ENCODE data around the gene CDYL. TPM values are rescaled to one million over a fixed set of nuclear protein-coding genes. Genes with fewer than 3 reads are reported as not detected.

The CDYL gene
- total RNA-seq, 3 donors from 2014 or later (not counting 1 experiment from before 2014, with no cell fraction given) = 81.3 to 101 (median 83.8) TPM

GRCh38 chr6:4858194-4859015 is 82.2 kb downstream of the CDYL start:
- WGBS (ENCODE audit: insufficient coverage) = 96% methylated on average over 6 of the region's 8 CpGs
- TF ChIP-seq CTCF (IDR thresholded peaks at IDR 0.05) = no peak
- H3K4me3 Mint-ChIP-seq = no peak overlapping the region

GRCh38 chr6:4860387-4860786 is 84.2 kb downstream of the CDYL start:
- Mint-ChIP-seq H3K27ac (no peak overlapping the region), H3K4me1 (peaks cover 77 to 83% of the 10 kb centered on the region in 2 donors), H3K27me3 (ENCODE audit: low read depth in 2 of 2) (no peaks in the 10 kb centered on the region), H3K4me3 (no peak overlapping the region), H3K36me3 (peaks cover 8% of the 10 kb centered on the region), H3K9me3 (peaks cover 0 to 4% of the 10 kb centered on the region in 2 donors)
- intact Hi-C loops (cut with micrococcal nuclease) = no loop called here
- Histone ChIP-seq H3K4me1 (ENCODE audit: control insufficient read depth, insufficient read depth, low read length) (peaks cover 8% of the 10 kb centered on the region), H3K27me3 (ENCODE audit: control insufficient read depth, insufficient read depth, low read length) (no peaks in the 10 kb centered on the region), H3K4me3 (ENCODE audit: low read length) (no peak overlapping the region), H3K9me3 (ENCODE audit: control insufficient read depth, insufficient read depth, low read length) (no peaks in the 10 kb centered on the region), H3K36me3 (ENCODE audit: control insufficient read depth, insufficient read depth, low read length) (no peaks in the 10 kb centered on the region), H3K27ac (ENCODE audit: low read length) (no peak overlapping the region)
- ATAC-seq (no peak), DNase-seq (no peak)
- TF ChIP-seq CTCF (IDR thresholded peaks at IDR 0.05) = no peak
- WGBS (ENCODE audit: insufficient coverage) = 100% methylated on average over 1 of the region's 2 CpGs

More at GRCh38 chr6:4858194-4859015, 82.2 kb downstream of the CDYL start:
- no peak overlapping the region for H3K27ac ChIP-seq (ENCODE audit: low read length)
- H3K4me3 ChIP-seq (ENCODE audit: low read length) = no peak overlapping the region
- H3K9me3 ChIP-seq (ENCODE audit: control insufficient read depth, insufficient read depth, low read length) = no peaks in the 10 kb centered on the region
- peaks cover 15% of the 10 kb centered on the region for H3K4me1 ChIP-seq (ENCODE audit: control insufficient read depth, insufficient read depth, low read length)
- intact Hi-C loops (cut with micrococcal nuclease) = no loop called here
- no peaks in the 10 kb centered on the region for H3K27me3 Mint-ChIP-seq (ENCODE audit: low read depth in 2 of 2)
- no peak for DNase-seq
- H3K27me3 ChIP-seq (ENCODE audit: control insufficient read depth, insufficient read depth, low read length) = no peaks in the 10 kb centered on the region
- no peak for ATAC-seq
- H3K27ac Mint-ChIP-seq = peak overlapping the region; percentile 23 to 45
- peaks cover 78 to 85% of the 10 kb centered on the region in 2 donors for H3K4me1 Mint-ChIP-seq
- H3K9me3 Mint-ChIP-seq = no peaks in the 10 kb centered on the region
- no peaks in the 10 kb centered on the region for H3K36me3 ChIP-seq (ENCODE audit: control insufficient read depth, insufficient read depth, low read length)
- H3K36me3 Mint-ChIP-seq = no peaks in the 10 kb centered on the region

GRCh38 chr6:4861564-4861963 is 85.4 kb downstream of the CDYL start:
- no peak for TF ChIP-seq CTCF (IDR thresholded peaks at IDR 0.05)
- H3K27me3 Mint-ChIP-seq (ENCODE audit: low read depth in 2 of 2) = no peaks in the 10 kb centered on the region
- no peak overlapping the region for H3K4me3 ChIP-seq (ENCODE audit: low read length)
- H3K9me3 ChIP-seq (ENCODE audit: control insufficient read depth, insufficient read depth, low read length) = no peaks in the 10 kb centered on the region
- H3K4me1 Mint-ChIP-seq = peaks cover 71 to 79% of the 10 kb centered on the region in 2 donors
- WGBS (ENCODE audit: insufficient coverage) = 90% methylated on average over 3 of the region's 3 CpGs
- intact Hi-C loops (cut with micrococcal nuclease) = no loop called here
- H3K36me3 ChIP-seq (ENCODE audit: control insufficient read depth, insufficient read depth, low read length) = no peaks in the 10 kb centered on the region
- peak in 1 of 3 donors; percentile 29 for ATAC-seq
- no peak overlapping the region for H3K4me3 Mint-ChIP-seq
- H3K27ac Mint-ChIP-seq = peak overlapping the region in 1 of 2 donors; percentile 58
- peaks cover 8% of the 10 kb centered on the region for H3K4me1 ChIP-seq (ENCODE audit: control insufficient read depth, insufficient read depth, low read length)
- no peak for DNase-seq
- no peaks in the 10 kb centered on the region for H3K27me3 ChIP-seq (ENCODE audit: control insufficient read depth, insufficient read depth, low read length)
- H3K36me3 Mint-ChIP-seq = peaks cover 8% of the 10 kb centered on the region
- H3K27ac ChIP-seq (ENCODE audit: low read length) = no peak overlapping the region
- peaks cover 0 to 7% of the 10 kb centered on the region in 2 donors for H3K9me3 Mint-ChIP-seq

Measured in natural killer cell (primary cell).